Right hindlimb (tissue), 1 donor: ENCODE measurements around the gene IL4I1.
"Not testable (repeated sequence)": the region's sequence is repeated elsewhere in the genome, so short reads cannot be mapped to it uniquely, and the experiment has no call there.

Experiments
- DNase-seq: peaks from one replicate; pipeline ENCODE4 v3.0.0-alpha.2; 2018

IL4I1 gene, protein sequence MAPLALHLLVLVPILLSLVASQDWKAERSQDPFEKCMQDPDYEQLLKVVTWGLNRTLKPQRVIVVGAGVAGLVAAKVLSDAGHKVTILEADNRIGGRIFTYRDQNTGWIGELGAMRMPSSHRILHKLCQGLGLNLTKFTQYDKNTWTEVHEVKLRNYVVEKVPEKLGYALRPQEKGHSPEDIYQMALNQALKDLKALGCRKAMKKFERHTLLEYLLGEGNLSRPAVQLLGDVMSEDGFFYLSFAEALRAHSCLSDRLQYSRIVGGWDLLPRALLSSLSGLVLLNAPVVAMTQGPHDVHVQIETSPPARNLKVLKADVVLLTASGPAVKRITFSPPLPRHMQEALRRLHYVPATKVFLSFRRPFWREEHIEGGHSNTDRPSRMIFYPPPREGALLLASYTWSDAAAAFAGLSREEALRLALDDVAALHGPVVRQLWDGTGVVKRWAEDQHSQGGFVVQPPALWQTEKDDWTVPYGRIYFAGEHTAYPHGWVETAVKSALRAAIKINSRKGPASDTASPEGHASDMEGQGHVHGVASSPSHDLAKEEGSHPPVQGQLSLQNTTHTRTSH

DNA sequence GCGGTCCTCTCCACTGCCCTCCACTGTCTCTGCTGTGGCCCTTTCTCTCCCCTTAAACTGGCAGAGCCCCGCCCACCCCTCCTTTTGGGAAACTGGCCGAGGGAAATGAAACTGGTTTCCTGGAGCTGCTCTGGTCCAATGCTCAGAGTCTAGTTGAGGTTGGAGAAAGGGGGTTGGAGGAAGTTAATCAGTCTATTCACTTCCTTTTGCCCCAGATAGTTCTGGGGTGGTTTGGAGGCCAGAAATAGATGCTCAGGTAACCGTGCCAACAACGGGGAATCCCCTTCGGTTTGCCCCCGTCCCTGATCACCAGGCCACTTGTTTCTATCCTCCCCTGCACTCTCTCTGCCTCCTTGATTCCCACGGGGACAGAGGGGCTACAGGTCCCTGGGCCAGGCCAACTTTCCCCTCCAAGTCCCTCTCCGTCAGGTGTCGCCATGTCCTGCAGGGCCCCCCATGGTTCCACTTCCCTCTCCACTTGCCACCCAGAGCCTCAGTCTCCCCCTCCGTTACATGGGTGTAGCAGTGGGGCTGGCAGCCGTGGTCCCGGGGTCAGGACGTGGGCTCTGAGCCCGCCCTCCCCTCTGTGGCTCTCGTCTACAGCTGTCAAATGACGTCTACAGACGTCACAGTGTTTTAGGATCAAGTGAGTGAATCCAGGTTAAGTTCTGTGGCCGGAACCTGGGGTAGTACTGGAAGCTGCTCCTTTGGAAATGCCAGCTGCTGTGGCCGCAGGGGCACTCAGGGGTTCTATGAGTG, at the start of gene IL4I1:
IL4I1 (minus strand) TSS at position 25 of the 759 bp plus-strand sequence. CDS start 727 bp downstream, outside the sequence.
- no peak for DNase-seq

DNA sequence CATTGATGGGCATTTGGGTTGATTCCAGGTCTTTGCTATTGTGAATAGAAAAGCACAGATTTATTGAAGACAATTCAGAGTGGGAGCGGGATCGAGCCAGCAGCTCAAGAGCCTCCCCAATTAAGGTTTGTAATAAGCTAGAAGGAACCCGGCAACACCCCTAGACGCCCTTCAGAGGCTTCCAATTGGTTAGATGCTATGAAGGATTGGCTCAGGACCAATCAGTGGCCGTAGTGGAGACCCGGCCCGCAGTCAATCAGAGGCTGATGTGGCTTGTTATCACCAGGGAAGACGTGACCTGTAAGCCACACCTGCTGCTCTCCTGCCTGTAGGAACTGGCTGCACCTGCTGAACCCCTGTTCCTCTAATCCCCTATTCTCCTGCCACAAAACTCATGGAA, 49.7 kb upstream of the IL4I1 start:
- no peak for DNase-seq

DNA sequence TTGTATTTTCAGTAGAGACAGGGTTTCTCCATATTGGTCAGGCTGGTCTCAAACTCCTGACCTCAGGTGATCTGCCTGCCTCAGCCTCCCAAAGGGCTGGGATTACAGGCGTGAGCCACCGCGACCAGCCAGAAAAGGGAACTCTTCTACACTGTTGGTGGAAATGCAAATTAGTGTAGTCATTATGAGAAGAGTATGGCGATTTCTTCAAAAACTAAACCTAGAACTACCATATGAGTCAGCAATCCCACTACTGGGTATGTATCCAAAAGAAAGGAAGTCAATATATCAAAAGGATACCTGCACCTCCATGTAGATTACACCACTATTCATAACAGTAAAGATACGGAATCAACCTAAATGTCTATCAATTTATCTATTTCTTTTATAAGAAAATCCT, 47.9 kb upstream of the IL4I1 start:
- DNase-seq: not testable (repeated sequence)

DNA sequence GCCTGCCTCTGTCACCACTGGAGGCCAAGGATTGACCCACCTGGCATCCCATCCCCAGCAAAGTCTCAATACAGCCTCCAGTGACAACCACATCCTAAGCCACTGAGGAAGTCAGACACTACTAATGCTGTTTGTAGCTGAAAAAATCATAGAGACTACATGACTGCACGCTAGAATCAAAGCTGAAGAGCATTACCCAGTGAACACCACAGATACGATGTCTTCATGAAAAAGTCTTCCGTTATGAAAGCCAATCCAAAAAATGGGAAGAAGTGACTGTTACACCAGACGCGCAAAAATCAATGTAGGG, 43.8 kb upstream of the IL4I1 start:
- no peak for DNase-seq

DNA sequence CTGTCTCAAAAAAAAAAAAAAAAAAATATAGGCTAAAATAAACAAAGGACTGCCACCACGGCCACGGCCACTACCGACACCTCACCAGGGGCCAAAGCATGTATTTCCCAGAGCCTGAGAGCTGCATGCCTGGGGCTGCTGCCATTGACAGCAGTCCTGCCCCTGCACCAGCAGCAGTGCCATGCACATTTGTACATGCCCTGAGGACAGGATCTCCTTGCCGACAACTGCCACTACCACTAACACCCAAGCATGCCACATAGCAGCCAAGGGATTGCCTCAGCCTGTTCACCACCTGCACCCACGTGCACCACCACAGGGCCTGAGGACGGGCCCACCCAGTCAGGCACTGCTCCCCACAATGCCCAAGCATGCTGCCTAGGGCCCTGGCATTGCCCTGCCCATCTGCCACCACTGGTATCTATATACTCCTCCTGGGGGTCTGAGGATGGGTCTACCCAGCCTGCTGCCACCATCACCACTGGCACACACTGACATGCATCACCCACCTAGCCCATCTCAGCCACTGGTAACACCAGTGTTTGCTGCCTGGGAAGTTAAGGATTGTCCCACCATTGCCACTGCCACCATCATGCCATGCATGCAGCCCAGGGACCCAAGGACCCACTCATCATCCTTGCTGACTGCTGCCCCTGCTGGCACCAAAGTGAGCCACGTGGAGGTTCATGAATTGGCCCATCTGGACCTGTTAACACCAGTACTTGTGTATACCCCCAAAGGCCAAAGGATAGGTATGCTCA, 43.2 kb upstream of the IL4I1 start:
- DNase-seq: no peak

DNA sequence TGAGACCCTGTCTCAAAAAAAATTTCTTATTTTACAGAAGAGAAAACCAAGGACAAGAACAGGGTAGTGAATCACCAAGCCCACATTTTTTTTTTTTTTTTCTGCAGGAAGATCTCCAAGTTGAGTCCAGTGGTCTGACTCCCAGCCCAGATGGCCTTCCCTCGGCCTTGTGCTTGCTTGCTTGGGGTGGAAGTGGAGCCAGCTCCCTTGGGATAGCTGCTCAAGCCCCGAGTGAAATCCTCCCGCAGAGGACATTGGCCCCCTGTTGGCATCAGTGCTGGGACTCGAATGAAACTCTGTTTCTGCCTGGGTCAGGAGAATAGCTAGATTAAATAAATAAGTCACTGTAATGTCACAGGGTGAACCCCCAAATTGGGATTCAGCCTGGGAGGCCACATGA, 42.0 kb upstream of the IL4I1 start:
- no peak for DNase-seq

DNA sequence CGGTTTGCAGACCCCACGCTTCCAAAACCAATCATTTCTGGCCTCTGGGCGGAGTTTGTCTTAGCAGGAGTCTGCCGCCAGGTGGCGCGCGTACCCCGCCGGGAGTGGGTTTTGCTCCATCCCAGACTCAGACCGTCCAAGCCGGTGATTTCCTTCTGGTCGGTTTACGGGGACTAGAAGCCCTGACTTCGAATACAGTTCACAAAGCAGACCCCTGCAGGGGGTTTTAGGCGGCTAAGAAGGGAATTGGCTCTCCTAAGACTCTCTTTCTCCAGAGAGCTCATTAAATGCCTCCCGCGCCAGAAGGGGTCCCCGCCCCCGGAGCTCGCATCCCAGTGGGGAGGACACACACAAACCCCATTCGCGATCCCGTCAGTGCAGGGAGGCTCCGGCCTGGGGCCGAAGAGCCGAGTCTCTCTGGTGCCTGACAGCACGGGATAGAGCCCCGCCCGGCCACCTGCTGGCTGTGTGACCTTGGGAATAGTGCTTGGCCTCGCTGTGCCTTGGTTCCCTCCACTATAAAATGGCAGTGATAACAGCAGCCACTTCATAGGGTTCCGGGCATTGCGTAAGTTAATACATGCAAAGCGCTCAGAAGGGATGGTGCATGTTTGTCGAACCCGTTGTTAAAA, 41.2 kb upstream of the IL4I1 start:
- DNase-seq: peak; percentile 89

DNA sequence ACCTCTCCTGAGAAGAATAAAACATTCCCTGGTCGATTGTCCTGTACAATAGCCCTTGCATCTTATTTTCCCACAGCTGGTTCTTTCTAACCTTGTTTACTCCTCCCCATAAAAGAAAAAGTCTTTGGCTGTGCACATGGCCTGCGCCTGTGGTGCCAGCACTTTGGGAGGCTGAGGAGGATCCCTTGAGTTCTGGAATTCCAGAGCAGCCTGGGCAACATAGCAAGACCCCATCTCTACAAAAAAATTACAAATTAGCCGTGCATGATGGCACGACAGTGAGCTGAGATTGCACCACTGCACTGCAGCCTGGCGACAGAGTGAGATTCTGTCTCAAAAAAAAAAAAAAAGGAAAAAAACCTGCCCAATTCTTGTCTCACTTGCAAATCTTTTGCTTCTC, 39.9 kb upstream of the IL4I1 start:
- DNase-seq: no peak

DNA sequence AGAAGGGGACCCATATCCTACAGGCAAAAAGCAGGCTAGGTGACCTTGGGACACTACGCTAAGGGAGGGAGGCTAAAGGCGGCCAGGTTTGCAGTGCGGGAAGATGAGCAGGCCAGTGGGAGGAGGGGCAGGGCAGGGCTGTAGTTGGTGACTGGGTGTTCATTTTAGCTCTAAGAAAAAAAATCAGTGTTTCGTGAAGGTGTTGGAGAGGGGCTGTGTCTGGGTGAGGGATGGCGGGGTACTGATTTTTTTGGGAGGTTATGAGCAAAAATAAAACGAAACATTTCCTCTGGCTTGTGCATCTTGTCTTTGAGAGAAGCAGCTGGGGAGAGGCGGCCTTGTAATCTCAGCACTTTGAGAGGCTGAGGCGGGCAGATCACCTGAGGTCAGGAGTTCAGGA, 37.0 kb upstream of the IL4I1 start:
- no peak for DNase-seq

DNA sequence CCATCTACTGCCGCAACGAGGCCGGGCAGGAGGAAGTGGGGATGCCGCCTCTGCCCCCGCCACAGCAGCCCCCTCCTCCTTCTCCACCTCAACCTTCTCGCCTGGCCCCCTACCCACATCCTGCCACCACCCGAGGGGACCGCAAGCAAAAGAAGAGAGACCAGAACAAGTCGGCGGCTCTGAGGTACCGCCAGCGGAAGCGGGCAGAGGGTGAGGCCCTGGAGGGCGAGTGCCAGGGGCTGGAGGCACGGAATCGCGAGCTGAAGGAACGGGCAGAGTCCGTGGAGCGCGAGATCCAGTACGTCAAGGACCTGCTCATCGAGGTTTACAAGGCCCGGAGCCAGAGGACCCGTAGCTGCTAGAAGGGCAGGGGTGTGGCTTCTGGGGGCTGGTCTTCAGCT, 36.0 kb upstream of the IL4I1 start:
- no peak for DNase-seq

DNA sequence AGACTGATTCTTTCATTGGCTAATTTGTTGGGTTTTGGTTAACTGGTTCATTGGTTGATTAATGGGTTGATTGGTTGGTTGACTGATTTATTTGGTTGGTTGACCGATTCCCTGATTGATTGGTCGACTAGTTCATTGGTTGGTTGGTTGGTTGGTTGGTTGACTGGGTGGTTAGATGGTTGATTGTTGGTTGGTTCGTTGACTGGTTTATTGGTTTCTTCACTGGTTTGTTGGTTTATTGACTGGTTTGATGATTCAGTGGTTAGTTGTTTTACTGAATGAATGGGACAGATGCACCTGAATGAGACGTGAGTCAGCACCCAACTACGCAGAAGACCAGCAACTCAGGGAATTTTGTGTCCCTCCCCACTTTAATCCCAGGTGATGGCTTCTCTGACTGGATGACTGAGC, 35.4 kb upstream of the IL4I1 start:
- no peak for DNase-seq

DNA sequence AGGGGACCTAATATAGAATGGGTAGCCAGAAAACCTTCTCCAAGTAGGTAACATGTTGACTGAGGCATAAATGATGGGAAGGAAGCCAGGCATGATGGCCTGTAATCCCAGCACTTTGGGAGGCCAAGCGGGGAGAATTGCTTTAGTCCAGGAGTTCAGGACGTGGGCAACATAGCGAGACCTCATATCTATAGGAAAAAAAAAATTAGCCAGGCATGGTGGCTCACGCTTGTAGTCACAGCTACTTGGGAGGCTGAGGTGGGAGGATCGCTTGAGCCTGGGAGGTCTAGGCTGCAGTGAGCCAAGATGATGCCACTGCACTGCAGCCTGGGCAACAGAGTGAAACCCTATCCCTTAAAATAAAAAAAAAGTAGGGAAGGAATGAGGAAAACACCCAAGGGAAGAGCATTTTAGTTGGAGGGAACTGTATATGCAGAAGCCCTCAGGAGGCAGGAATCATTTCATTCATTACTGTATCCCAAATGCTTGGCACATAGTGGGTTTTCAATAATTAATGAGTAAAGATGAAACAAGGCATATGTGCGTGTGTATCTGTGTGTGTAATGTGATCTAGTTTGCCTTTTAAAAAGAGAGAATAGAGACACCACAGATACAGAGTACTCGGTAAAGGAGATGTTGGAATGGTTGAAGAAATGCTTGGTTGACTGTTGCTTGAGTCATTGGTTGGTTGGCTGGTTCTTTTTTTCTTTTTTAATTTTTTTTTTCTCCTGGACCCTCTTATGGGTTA, 34.8 kb upstream of the IL4I1 start:
- no peak for DNase-seq

DNA sequence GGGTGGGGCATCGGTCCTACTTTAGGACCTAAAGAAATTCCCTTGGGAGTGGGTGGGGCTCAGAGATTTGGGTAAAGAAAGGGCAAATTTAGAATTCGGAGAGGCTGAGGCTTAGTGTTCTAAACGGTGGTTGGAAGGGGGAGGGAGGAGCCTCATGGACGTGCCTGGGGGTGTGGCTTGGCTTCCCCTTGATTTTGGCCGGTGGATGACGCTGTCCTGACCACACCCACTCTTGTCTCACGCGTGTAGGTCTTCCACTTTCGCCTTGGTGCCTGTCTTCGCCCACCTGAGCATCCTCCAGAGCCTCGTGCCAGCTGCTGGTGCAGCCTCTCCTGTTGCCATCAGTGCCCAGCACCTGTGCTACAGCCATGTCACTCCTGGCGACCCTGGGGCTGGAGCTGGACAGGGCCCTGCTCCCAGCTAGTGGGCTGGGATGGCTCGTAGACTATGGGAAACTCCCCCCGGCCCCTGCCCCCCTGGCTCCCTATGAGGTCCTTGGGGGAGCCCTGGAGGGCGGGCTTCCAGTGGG, 33.9 kb upstream of the IL4I1 start:
- DNase-seq: peak; percentile 60

DNA sequence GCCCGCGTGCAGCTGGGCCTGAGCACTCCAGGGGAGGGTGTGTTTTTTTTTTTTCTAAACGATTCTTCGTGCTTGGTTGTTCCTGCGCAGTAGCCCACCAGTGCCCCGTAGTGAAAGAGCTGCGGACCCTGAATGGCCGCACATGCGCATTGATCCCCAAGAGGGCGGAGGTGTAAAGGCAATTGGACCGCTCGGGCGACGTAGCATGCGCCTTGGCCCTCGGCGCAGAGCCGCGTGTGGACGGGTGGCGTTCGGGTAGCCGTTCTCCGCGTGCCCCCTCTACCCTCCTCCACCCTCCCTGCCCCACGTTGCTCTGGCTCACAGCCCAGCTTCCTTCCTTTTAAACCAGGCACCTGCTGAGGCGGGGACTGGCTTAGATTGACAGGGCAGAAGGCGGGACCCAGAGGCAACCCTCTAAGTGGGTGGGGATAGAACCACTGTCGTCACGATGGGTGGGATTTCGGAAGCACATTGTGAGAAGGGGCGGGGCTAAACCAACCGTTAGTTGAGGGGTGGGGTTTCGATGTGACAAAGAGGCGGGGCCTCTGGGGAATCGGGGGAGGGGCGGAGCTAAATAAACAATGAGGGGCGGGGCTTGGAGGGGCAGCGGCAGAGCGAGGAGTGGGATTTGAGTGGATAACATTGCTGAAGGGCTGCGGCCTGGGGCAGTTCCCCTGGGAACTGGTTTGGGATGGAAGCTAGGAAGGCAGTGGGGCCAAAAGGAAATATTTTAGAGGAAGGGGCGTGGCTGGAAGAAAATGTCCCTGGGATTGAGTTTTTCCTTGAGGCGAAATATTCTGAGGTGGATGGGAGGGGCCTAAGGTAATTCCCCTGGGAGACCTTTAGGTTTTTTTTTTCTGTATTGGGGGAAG, 33.2 kb upstream of the IL4I1 start:
- DNase-seq: peak; percentile 94

DNA sequence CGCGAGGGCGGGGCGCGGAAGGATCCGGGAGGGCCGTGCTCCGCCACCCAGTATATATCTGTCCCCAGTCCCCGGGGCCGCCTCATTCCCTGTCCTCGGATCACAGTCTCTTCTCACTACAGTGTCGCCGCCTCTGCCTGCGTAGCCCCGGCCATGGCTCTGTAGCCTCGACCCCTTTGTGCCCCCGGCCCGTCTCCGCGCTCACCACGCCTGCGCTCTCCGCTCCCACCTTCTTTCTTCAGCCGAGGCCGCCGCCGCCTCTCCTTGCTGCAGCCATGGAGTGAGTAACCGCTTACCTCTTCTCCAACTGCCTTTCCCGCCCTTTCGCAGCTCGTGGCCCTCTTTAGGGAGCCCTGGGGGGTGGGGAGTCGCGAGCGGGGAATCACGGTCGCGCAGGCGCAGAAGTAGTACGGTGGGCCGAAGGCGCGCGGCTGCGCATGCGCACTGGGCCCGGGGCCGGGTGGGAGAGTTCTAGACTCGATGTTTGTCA, 32.5 kb upstream of the IL4I1 start, which contains the start of the genes ATF5 and NUP62:
ATF5 (plus strand) TSS at position 85 of the 490 bp plus-strand sequence. CDS start 1,646 bp downstream, outside the sequence.
NUP62 (minus strand) TSS at position 384 of the 490 bp plus-strand sequence. CDS start 19,697 bp downstream, outside the sequence.
- DNase-seq: peak; percentile 95

DNA sequence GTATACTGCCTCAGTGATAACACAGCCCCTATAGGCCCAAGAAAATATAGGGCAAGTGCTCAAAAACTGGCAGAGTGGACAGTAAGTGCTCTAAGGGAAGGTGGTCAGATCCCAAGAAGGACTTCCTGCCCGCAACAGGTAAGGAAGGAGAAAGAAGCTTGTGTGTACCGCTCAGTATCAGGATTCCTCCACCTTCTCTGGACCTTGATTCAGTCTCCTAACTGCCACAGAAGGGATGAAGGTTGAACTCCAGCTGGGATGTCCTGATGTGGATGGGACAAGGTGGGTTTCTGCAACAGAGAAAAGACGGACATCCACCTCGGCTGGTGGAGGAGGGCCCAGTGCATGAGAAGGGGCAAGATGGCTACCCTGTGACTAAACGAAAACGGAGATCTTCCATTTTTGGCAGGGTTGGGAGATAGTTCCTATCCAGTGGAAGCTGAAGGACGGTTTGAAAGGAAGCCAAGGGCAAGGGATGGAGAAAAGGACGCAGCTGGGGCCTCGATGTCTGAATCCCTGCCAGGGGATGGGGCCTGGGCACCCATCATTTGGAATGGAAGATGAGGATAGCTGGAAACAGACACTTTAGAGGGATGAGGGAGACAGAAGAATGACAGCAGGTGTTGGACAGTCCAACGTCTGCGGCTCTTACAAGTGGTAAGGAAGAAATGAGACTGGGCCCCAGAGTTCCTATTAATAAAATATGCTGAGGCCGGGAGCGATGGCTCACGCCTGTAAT, 31.0 kb upstream of the IL4I1 start:
- DNase-seq: no peak

DNA sequence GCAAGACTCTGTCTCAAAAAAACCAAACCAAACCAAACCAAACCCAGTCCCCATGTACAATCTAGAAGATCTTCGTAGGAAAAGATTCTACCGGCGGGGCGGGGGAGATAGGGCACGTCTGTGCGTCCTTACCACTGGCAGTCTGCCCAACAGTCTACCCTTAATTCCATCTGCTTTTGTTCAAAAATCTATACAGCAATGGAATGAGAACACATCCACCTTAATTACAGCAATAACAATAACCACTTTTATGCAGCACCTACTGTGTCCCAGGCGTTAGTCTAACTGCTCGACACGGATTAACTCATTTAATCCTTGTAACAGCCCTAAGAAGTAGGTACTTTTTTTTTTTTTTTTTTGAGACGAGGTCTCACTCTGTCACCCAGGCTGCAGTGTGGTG, 29.8 kb upstream of the IL4I1 start:
- DNase-seq: no peak

DNA sequence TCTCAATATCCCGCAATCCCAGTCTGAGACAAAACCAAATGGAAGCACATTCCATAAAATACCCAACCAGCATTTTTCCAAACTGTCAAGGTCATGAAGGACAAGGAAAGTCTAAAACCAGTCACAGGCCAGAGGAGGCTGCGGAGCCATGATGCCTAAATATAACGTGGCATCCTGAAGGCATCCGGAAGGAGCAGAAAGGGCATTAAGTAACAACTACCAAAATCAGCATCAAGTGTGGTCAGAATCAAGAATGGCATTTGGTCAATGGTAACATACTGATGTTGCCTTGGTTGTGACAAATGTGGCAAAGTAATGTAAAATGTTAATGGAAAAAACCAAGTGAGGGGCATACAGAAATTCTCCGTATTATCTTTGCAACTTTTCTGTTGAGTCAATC, 28.8 kb upstream of the IL4I1 start:
- no peak for DNase-seq

DNA sequence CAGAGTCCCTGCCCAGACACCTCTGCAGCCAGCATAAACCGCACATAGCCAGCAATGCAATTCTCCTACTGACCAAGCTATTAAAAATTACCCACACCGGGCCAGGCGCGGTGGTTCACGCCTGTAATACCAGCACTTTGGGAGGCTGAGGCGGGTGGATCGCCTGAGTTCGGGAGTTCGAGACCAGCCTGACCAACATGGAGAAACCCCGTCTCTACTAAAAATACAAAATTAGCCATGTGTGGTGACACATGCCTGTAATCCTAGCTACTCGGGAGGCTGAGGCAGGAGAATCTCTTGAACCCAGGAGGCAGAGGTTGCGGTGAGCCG, 28.2 kb upstream of the IL4I1 start:
- DNase-seq: not testable (repeated sequence)
